Measurements from ENCODE around the gene CACNA1D.

Gene CACNA1D

DNA sequence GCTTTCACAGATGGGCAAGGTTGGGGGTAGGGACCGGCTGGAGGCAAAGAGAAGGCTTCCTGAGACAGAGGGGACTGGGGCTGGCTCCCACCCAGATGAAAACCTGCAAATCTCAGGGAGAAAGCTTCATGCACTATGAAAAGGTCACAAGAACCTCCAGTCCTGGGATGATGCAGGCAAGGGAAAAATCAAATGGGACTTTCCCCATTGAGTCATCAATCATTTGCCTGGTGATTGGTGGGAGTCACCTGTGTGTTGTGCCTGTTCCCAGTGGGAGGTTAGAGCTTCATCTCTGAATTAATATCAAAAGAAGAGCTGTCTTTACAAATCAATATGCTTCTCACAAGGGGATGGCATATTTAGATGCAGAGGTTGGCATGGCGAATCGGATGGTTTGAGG, 49.9 kb downstream of the CACNA1D start:
- Histone ChIP-seq H3K36me3 (ENCODE audit: control insufficient read depth in 1 of 2, insufficient read depth in 2 of 2, low read depth in 1 of 2, low read length in 2 of 2) (no peaks in the 10 kb centered on the region), H3K27ac (ENCODE audit: low read length, poor library complexity, severe bottlenecking) (no peak overlapping the region), H2AK5ac (ENCODE audit: low read length, severe bottlenecking) (no peak overlapping the region), H3K4me3 (ENCODE audit: insufficient read depth in 1 of 2, low read depth in 1 of 2, low read length in 2 of 2) (no peak overlapping the region), H2BK15ac (ENCODE audit: low read depth, poor library complexity, severe bottlenecking) (no peak overlapping the region), H3K4me2 (ENCODE audit: low read length, poor library complexity, severe bottlenecking) (no peak overlapping the region), H2AFZ (ENCODE audit: low read depth, low read length) (no peak overlapping the region), H4K91ac (ENCODE audit: low read length) (no peak overlapping the region), H2BK120ac (ENCODE audit: low read depth, low read length) (no peak overlapping the region), H2BK5ac (ENCODE audit: low read depth, low read length, poor library complexity, severe bottlenecking) (no peak overlapping the region), H3K9ac (ENCODE audit: low read length) (no peak overlapping the region), H2BK12ac (ENCODE audit: low read length in 2 of 2) (no peak overlapping the region), H3K18ac (ENCODE audit: low read depth in 1 of 2, low read length in 2 of 2) (no peak overlapping the region), H3K79me1 (replicated peaks; ENCODE audit: low read length, poor library complexity, severe bottlenecking) (no peaks in the 10 kb centered on the region), H3K9me3 (ENCODE audit: control insufficient read depth, low read length) (no peaks in the 10 kb centered on the region), H4K8ac (ENCODE audit: low read length) (no peak overlapping the region), H3K4me1 (ENCODE audit: control insufficient read depth, insufficient read depth, low read depth, low read length) (no peaks in the 10 kb centered on the region), H3K23ac (ENCODE audit: low read length in 2 of 2) (no peak overlapping the region), H3K14ac (ENCODE audit: low read length in 2 of 2) (no peak overlapping the region), H3K27me3 (ENCODE audit: control insufficient read depth in 1 of 2, insufficient read depth in 1 of 2, low read length in 2 of 2) (peaks cover 0 to 5% of the 10 kb centered on the region in 2 experiments), H3K4ac (ENCODE audit: low read depth in 1 of 2, low read length in 2 of 2) (no peak overlapping the region)
- WGBS = 88% methylated on average over 3 of the region's 3 CpGs
- no peak for DNase-seq

GRCh38 chr3:53545310-53545995, 51.0 kb downstream of the CACNA1D start:
- Histone ChIP-seq H3K9me3 (ENCODE audit: control insufficient read depth, low read length) (no peaks in the 10 kb centered on the region), H2AFZ (ENCODE audit: low read depth, low read length) (no peak overlapping the region), H2AK5ac (ENCODE audit: low read length, severe bottlenecking) (no peak overlapping the region), H3K4me2 (ENCODE audit: low read length, poor library complexity, severe bottlenecking) (no peak overlapping the region), H4K8ac (ENCODE audit: low read length) (no peak overlapping the region), H3K14ac (ENCODE audit: low read length in 2 of 2) (no peak overlapping the region), H2BK15ac (ENCODE audit: low read depth, poor library complexity, severe bottlenecking) (no peak overlapping the region), H3K36me3 (ENCODE audit: control insufficient read depth in 1 of 2, insufficient read depth in 2 of 2, low read depth in 1 of 2, low read length in 2 of 2) (no peaks in the 10 kb centered on the region), H3K79me1 (replicated peaks; ENCODE audit: low read length, poor library complexity, severe bottlenecking) (no peaks in the 10 kb centered on the region), H3K9ac (ENCODE audit: low read length) (no peak overlapping the region), H3K18ac (ENCODE audit: low read depth in 1 of 2, low read length in 2 of 2) (no peak overlapping the region), H3K4me3 (ENCODE audit: insufficient read depth in 1 of 2, low read depth in 1 of 2, low read length in 2 of 2) (no peak overlapping the region), H3K4me1 (ENCODE audit: control insufficient read depth, insufficient read depth, low read depth, low read length) (no peaks in the 10 kb centered on the region), H3K4ac (ENCODE audit: low read depth in 1 of 2, low read length in 2 of 2) (no peak overlapping the region), H2BK120ac (ENCODE audit: low read depth, low read length) (no peak overlapping the region), H2BK5ac (ENCODE audit: low read depth, low read length, poor library complexity, severe bottlenecking) (no peak overlapping the region), H3K23ac (ENCODE audit: low read length in 2 of 2) (no peak overlapping the region), H4K91ac (ENCODE audit: low read length) (no peak overlapping the region), H3K27me3 (ENCODE audit: control insufficient read depth in 1 of 2, insufficient read depth in 1 of 2, low read length in 2 of 2) (peaks cover 0 to 5% of the 10 kb centered on the region in 2 experiments), H2BK12ac (ENCODE audit: low read length in 2 of 2) (no peak overlapping the region), H3K27ac (ENCODE audit: low read length, poor library complexity, severe bottlenecking) (no peak overlapping the region)
- 68% methylated on average over 9 of the region's 10 CpGs for WGBS
- no peak for DNase-seq

GRCh38 chr3:53545996-53546359, 51.6 kb downstream of the CACNA1D start:
- Histone ChIP-seq H2BK5ac (ENCODE audit: low read depth, low read length, poor library complexity, severe bottlenecking) (no peak overlapping the region), H3K4me2 (ENCODE audit: low read length, poor library complexity, severe bottlenecking) (no peak overlapping the region), H3K9me3 (ENCODE audit: control insufficient read depth, low read length) (no peaks in the 10 kb centered on the region), H4K8ac (ENCODE audit: low read length) (no peak overlapping the region), H4K91ac (ENCODE audit: low read length) (no peak overlapping the region), H3K14ac (ENCODE audit: low read length in 2 of 2) (no peak overlapping the region), H3K9ac (ENCODE audit: low read length) (no peak overlapping the region), H2AFZ (ENCODE audit: low read depth, low read length) (no peak overlapping the region), H3K36me3 (ENCODE audit: control insufficient read depth in 1 of 2, insufficient read depth in 2 of 2, low read depth in 1 of 2, low read length in 2 of 2) (no peaks in the 10 kb centered on the region), H2BK12ac (ENCODE audit: low read length in 2 of 2) (no peak overlapping the region), H3K4me3 (ENCODE audit: insufficient read depth in 1 of 2, low read depth in 1 of 2, low read length in 2 of 2) (no peak overlapping the region), H3K18ac (ENCODE audit: low read depth in 1 of 2, low read length in 2 of 2) (no peak overlapping the region), H3K27ac (ENCODE audit: low read length, poor library complexity, severe bottlenecking) (no peak overlapping the region), H2BK15ac (ENCODE audit: low read depth, poor library complexity, severe bottlenecking) (no peak overlapping the region), H3K23ac (ENCODE audit: low read length in 2 of 2) (no peak overlapping the region), H2BK120ac (ENCODE audit: low read depth, low read length) (no peak overlapping the region), H2AK5ac (ENCODE audit: low read length, severe bottlenecking) (no peak overlapping the region), H3K4ac (ENCODE audit: low read depth in 1 of 2, low read length in 2 of 2) (no peak overlapping the region), H3K27me3 (ENCODE audit: control insufficient read depth in 1 of 2, insufficient read depth in 1 of 2, low read length in 2 of 2) (peaks cover 0 to 5% of the 10 kb centered on the region in 2 experiments), H3K4me1 (ENCODE audit: control insufficient read depth, insufficient read depth, low read depth, low read length) (no peaks in the 10 kb centered on the region), H3K79me1 (replicated peaks; ENCODE audit: low read length, poor library complexity, severe bottlenecking) (no peaks in the 10 kb centered on the region)
- DNase-seq = no peak
- WGBS = 74% methylated on average over 7 of the region's 7 CpGs

- no peak overlapping the region for H3K9ac ChIP-seq (ENCODE audit: low read length)
- H3K9me3 ChIP-seq (ENCODE audit: control insufficient read depth, low read length) = no peaks in the 10 kb centered on the region
- H4K91ac ChIP-seq (ENCODE audit: low read length) = no peak overlapping the region
- no peak overlapping the region for H3K14ac ChIP-seq (ENCODE audit: low read length in 2 of 2)
- H3K4me2 ChIP-seq (ENCODE audit: low read length, poor library complexity, severe bottlenecking) = no peak overlapping the region
- H2AFZ ChIP-seq (ENCODE audit: low read depth, low read length) = no peak overlapping the region
- H3K4me1 ChIP-seq (ENCODE audit: control insufficient read depth, insufficient read depth, low read depth, low read length) = no peaks in the 10 kb centered on the region
- WGBS = 80% methylated on average over 8 of the region's 8 CpGs
- no peaks in the 10 kb centered on the region for H3K36me3 ChIP-seq (ENCODE audit: control insufficient read depth in 1 of 2, insufficient read depth in 2 of 2, low read depth in 1 of 2, low read length in 2 of 2)
- no peak overlapping the region for H4K8ac ChIP-seq (ENCODE audit: low read length)
- H3K4ac ChIP-seq (ENCODE audit: low read depth in 1 of 2, low read length in 2 of 2) = no peak overlapping the region
- H2BK12ac ChIP-seq (ENCODE audit: low read length in 2 of 2) = no peak overlapping the region
- H2BK15ac ChIP-seq (ENCODE audit: low read depth, poor library complexity, severe bottlenecking) = no peak overlapping the region
- no peak overlapping the region for H2AK5ac ChIP-seq (ENCODE audit: low read length, severe bottlenecking)
- H3K27me3 ChIP-seq (ENCODE audit: control insufficient read depth in 1 of 2, insufficient read depth in 1 of 2, low read length in 2 of 2) = peaks cover 0 to 11% of the 10 kb centered on the region in 2 experiments
- no peak overlapping the region for H2BK120ac ChIP-seq (ENCODE audit: low read depth, low read length)
- no peak for DNase-seq
- H3K18ac ChIP-seq (ENCODE audit: low read depth in 1 of 2, low read length in 2 of 2) = no peak overlapping the region
- no peak overlapping the region for H2BK5ac ChIP-seq (ENCODE audit: low read depth, low read length, poor library complexity, severe bottlenecking)
- H3K27ac ChIP-seq (ENCODE audit: low read length, poor library complexity, severe bottlenecking) = no peak overlapping the region
- no peak overlapping the region for H3K23ac ChIP-seq (ENCODE audit: low read length in 2 of 2)
- no peaks in the 10 kb centered on the region for H3K79me1 ChIP-seq (replicated peaks; ENCODE audit: low read length, poor library complexity, severe bottlenecking)
- H3K4me3 ChIP-seq (ENCODE audit: insufficient read depth in 1 of 2, low read depth in 1 of 2, low read length in 2 of 2) = no peak overlapping the region
Observed at GRCh38 chr3:53547327-53547726, 52.9 kb downstream of the CACNA1D start.

All from mesenchymal stem cell (in vitro differentiated cells and primary cell).